A549 (cell line): ENCODE results near the gene ATG9A. TPM values are rescaled to one million over a fixed set of nuclear protein-coding genes. Genes with fewer than 3 reads are reported as not detected.

Source experiments
- ATAC-seq, 2 experiments: fragments of 200-7000 bp in 1 of 2; fragments of >200 bp in 1 of 2; cut with Nextera tagmentation in 1 of 2; cut with Tn5 transposase in 1 of 2; 3 replicates each; pipeline versions ENCODE4 v1.8.0 to v1.9.1; 2018 to 2020; ENCODE audit warnings: mild to moderate bottlenecking in 1 of 2, moderate library complexity in 1 of 2
- CTCF ChIA-PET: fragments of 300-600 bp; sonication (Branson Sonifier 250); formaldehyde crosslinking; extraction: SDS; loops from one replicate; lab custom pipeline; 2021; ENCODE audit warnings: antibody characterized with exemption, inconsistent platforms; lab: Yijun Ruan, JAX
- POLR2A ChIA-PET: fragments of 350-600 bp; formaldehyde crosslinking; extraction: SDS; loops from one replicate; lab custom pipeline; 2021; ENCODE audit warnings: antibody characterized with exemption, inconsistent platforms; lab: Yijun Ruan, JAX
- DNase-seq, 2 experiments: peaks; one replicate each; pipeline versions ENCODE4 v3.0.0 to v3.0.0-alpha.2; 2011 to 2016; ENCODE audit warnings: low read depth in 1 of 2, low spot score in 1 of 2
- FAIRE-seq: peaks from 2 replicates; lab custom pipeline; 2011; peaks lifted over from hg19 to GRCh38; lab: Jason Lieb, UNC
- H3K27ac ChIP-seq, 2 experiments: fragments of >200 bp; sonication (Bioruptor Twin); formaldehyde crosslinking; 3 replicates each; pipeline ENCODE4 v1.5.1; 2016 to 2017
- H3K4me1 ChIP-seq: fragments of >200 bp; sonication (Bioruptor Twin); formaldehyde crosslinking; 3 replicates; pipeline ENCODE4 v1.6.1; 2016
- H3K4me2 ChIP-seq: fragments of >200 bp; sonication (Bioruptor Twin); formaldehyde crosslinking; 3 replicates; pipeline ENCODE4 v1.6.1; 2016
- H3K4me3 ChIP-seq: fragments of >200 bp; sonication (Bioruptor Twin); formaldehyde crosslinking; 3 replicates; pipeline ENCODE4 v1.5.1; 2016
- H3K9me3 ChIP-seq: fragments of >200 bp; sonication (Bioruptor Twin); formaldehyde crosslinking; 3 replicates; pipeline ENCODE4 v1.6.1; 2016
- BCL3 ChIP-seq: fragments of >200 bp; sonication (Bioruptor Twin); formaldehyde crosslinking; IDR thresholded peaks from 3 replicates; pipeline ENCODE4 v1.6.1; 2016
- EHF ChIP-seq: fragments of 250-450 bp; sonication (Bioruptor Pico); IDR thresholded peaks from 2 replicates; pipeline ENCODE4 v1.5.0; 2020; ENCODE audit warnings: mild to moderate bottlenecking
- ELK1 ChIP-seq: fragments of 150-350 bp; IDR thresholded peaks from 2 replicates; pipeline ENCODE4 v1.6.1; 2014; ENCODE audit warnings: low read depth, mild to moderate bottlenecking, low read length
- FOSB ChIP-seq: fragments of 250-450 bp; sonication (Bioruptor Pico); IDR thresholded peaks from 2 replicates; pipeline ENCODE4 v1.5.0; 2020; ENCODE audit warnings: mild to moderate bottlenecking, moderate library complexity
- FOSL2 ChIP-seq, 2 experiments: fragments of 450-650 bp in 1 of 2; fragments of >200 bp in 1 of 2; sonication (Bioruptor Twin) in 1 of 2; formaldehyde crosslinking; IDR thresholded peaks; 2 replicates each; pipeline versions ENCODE4 v1.5.0 to v1.6.1; 2016 to 2020; ENCODE audit warnings: mild to moderate bottlenecking in 1 of 2, moderate library complexity in 1 of 2
- FOXS1 ChIP-seq: fragments of 250-450 bp; sonication (Bioruptor Pico); IDR thresholded peaks from 2 replicates; pipeline ENCODE4 v1.5.0; 2020; ENCODE audit warnings: mild to moderate bottlenecking, moderate library complexity
- HDAC2 ChIP-seq: fragments of 200-600 bp; sonication (generic); IDR thresholded peaks from 2 replicates; pipeline ENCODE4 v1.6.1; 2016
- HES2 ChIP-seq: fragments of >200 bp; sonication (Bioruptor Twin); formaldehyde crosslinking; IDR thresholded peaks from 2 replicates; pipeline ENCODE4 v1.6.1; 2016
- HMGXB4 ChIP-seq: fragments of 250-450 bp; sonication (Bioruptor Pico); IDR thresholded peaks from 2 replicates; pipeline ENCODE4 v1.5.0; 2021; ENCODE audit warnings: mild to moderate bottlenecking, moderate library complexity, borderline replicate concordance
- HOXB13 ChIP-seq: fragments of 250-450 bp; sonication (Bioruptor Pico); IDR thresholded peaks from 2 replicates; pipeline ENCODE4 v1.5.0; 2020; ENCODE audit warnings: low read depth, mild to moderate bottlenecking, moderate library complexity
- NFE2L2 ChIP-seq: fragments of 150-350 bp; conservative IDR thresholded peaks from 2 replicates; pipeline ENCODE4 v1.6.1; 2014; ENCODE audit warnings: low read length
- NPAS2 ChIP-seq: fragments of 250-450 bp; sonication (Bioruptor Pico); IDR thresholded peaks from 2 replicates; pipeline ENCODE4 v1.8.0; 2022; ENCODE audit warnings: mild to moderate bottlenecking, moderate library complexity, borderline replicate concordance
- PBX3 ChIP-seq: IDR thresholded peaks from 2 replicates; pipeline ENCODE4 v1.6.1; 2012
- RARB ChIP-seq: fragments of 250-450 bp; sonication (Bioruptor Pico); IDR thresholded peaks from 2 replicates; pipeline ENCODE4 v1.8.0; 2021; ENCODE audit warnings: mild to moderate bottlenecking, moderate library complexity
- REST ChIP-seq: fragments of 200-600 bp; sonication (generic); IDR thresholded peaks from 2 replicates; pipeline ENCODE4 v1.6.1; 2016; ENCODE audit warnings: antibody characterized with exemption, mild to moderate bottlenecking, moderate library complexity
- RNF2 ChIP-seq: fragments of 200-600 bp; sonication (generic); IDR thresholded peaks from 2 replicates; pipeline ENCODE4 v1.6.1; 2016; ENCODE audit warnings: low read depth, mild to moderate bottlenecking, antibody characterized with exemption, moderate library complexity, borderline replicate concordance
- USF2 ChIP-seq: fragments of 450-650 bp; IDR thresholded peaks from 2 replicates; pipeline ENCODE4 v1.6.1; 2014; ENCODE audit warnings: antibody characterized with exemption
- WGBS: methylation state at CpG from one replicate; pipeline ENCODE4 v1.1.6; 2017; ENCODE audit errors: missing lambda C conversion rate; 5-methylcytosine and 5-hydroxymethylcytosine counted together
- polyA plus RNA-seq, 4 experiments: library from polyadenylated mRNA; depleted of rRNA in 3 of 4; stranded (reverse); fragments of >200 nt; fragmentation: RNase III in 1 of 4; extraction: RNeasy Plus Mini Kit Qiagen cat#74134 plus additional on column Dnase treatment in 1 of 4; gene quantifications; 2 replicates in 3 of 4; 3 replicates in 1 of 4; pipeline ENCODE4 v1.2.3, GENCODE V29; 2011 to 2017

ATG9A gene
- polyA plus RNA-seq, 2 of the 4 experiments (the other 2 are of a cell fraction) = 41.9 to 75.2 TPM

- no peak for FAIRE-seq
- Histone ChIP-seq H3K4me2 (no peak overlapping the region), H3K4me3 (no peak overlapping the region), H3K9me3 (no peaks in the 10 kb centered on the region), H3K4me1 (no peaks in the 10 kb centered on the region), H3K27ac (no peak overlapping the region)
- DNase-seq = no peak
- ATAC-seq = no peak
- 57% methylated on average over 1 of the region's 1 CpG for WGBS
- POLR2A ChIA-PET = interaction anchor here (0.7 kb wide), 1 partner anchor 10 kb away, joined by 4 read pairs; no protein-coding TSS in a partner anchor
- TF ChIP-seq FOSB (CRISPR knock-in tag) (no peak), RNF2 (no peak), USF2 (no peak), ELK1 (no peak), NPAS2 (CRISPR knock-in tag) (no peak), FOSL2 (IDR thresholded peaks at IDR 0.05) (no peak), FOSL2 (CRISPR knock-in tag; IDR thresholded peaks at IDR 0.05) (no peak), RARB (CRISPR knock-in tag) (no peak), REST (no peak), FOXS1 (CRISPR knock-in tag) (no peak), BCL3 (no peak), HMGXB4 (CRISPR knock-in tag) (no peak), HOXB13 (CRISPR knock-in tag) (no peak), HES2 (no peak), PBX3 (no peak), EHF (CRISPR knock-in tag) (no peak), NFE2L2 (no peak), HDAC2 (no peak)
- CTCF ChIA-PET = interaction anchor here (0.8 to 1.8 kb wide), 5 partner anchors 9 to 138 kb away, joined by 3 to 5 read pairs (median 4); partner anchors contain the start of gene ZFAND2B
These were observed 32.0 kb downstream of the ATG9A start for GRCh38 chr2:219197388-219197787.
